Parathyroid adenoma (tissue), 2 donors: Measurements from ENCODE around the gene THNSL1.

Source experiments
- H2AFZ ChIP-seq: fragments of 300-600 bp; sonication (generic); one replicate; pipeline ENCODE4 v1.7.0; 2017; ENCODE audit warnings: antibody characterized with exemption, mild to moderate bottlenecking
- H3K27ac ChIP-seq: fragments of 300-600 bp; sonication (generic); one replicate; pipeline ENCODE4 v1.7.0; 2017
- H3K27me3 ChIP-seq: fragments of 300-600 bp; sonication (generic); one replicate; pipeline ENCODE4 v1.7.0; 2017; ENCODE audit warnings: low read length; ENCODE audit not compliant: control insufficient read depth, insufficient read depth
- H3K36me3 ChIP-seq: fragments of 300-600 bp; sonication (generic); one replicate; pipeline ENCODE4 v1.7.0; 2017; ENCODE audit warnings: low read length; ENCODE audit not compliant: control insufficient read depth, insufficient read depth
- H3K4me1 ChIP-seq: fragments of 300-600 bp; sonication (generic); one replicate; pipeline ENCODE4 v1.7.0; 2017; ENCODE audit warnings: control low read depth
- H3K4me2 ChIP-seq: fragments of 300-600 bp; sonication (generic); one replicate; pipeline ENCODE4 v1.7.0; 2017; ENCODE audit warnings: low read length
- H3K4me3 ChIP-seq: fragments of 300-600 bp; sonication (generic); one replicate; pipeline ENCODE4 v1.7.0; 2017; ENCODE audit warnings: low read depth, low read length
- H3K79me2 ChIP-seq: fragments of 300-600 bp; sonication (generic); one replicate; pipeline ENCODE4 v1.7.0; 2017; ENCODE audit warnings: control low read depth
- H3K9ac ChIP-seq: fragments of 300-600 bp; sonication (generic); one replicate; pipeline ENCODE4 v1.7.0; 2017; ENCODE audit warnings: mild to moderate bottlenecking
- H3K9me3 ChIP-seq: fragments of 300-600 bp; sonication (generic); one replicate; pipeline ENCODE4 v1.7.0; 2017; ENCODE audit warnings: low read length; ENCODE audit not compliant: control insufficient read depth
- CTCF ChIP-seq: fragments of 300-600 bp; sonication (generic); IDR thresholded peaks from one replicate; pipeline ENCODE4 v1.7.0; 2017; ENCODE audit warnings: antibody characterized with exemption, mild to moderate bottlenecking
- donor health status: primary hyperparathyroidism.

Gene THNSL1

DNA sequence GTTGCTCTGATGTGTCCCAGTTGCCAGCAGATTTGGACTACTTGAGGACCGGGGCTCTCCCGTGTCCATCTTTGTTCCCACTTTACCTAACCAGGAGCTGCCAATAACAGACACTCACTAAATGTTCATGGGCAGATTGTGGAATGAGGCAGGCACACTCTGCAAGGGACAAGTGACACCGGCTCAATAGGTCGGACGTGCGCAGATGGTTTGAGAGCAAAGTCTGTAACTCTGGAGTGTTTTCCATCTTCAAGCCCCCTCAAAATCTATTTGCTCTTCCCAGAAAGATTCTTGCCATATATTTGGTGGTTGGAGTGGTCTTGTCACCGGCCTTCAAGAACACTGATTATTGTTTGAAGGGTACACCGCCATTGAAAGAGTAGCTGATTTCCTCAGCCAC lies 47.2 kb downstream of the THNSL1 start:
- Histone ChIP-seq H3K4me1 (no peaks in the 10 kb centered on the region), H3K9me3 (no peaks in the 10 kb centered on the region), H3K4me3 (no peak overlapping the region), H3K9ac (no peak overlapping the region), H3K27ac (no peak overlapping the region), H3K27me3 (no peaks in the 10 kb centered on the region), H3K36me3 (no peaks in the 10 kb centered on the region), H3K4me2 (no peak overlapping the region), H2AFZ (no peak overlapping the region), H3K79me2 (no peaks in the 10 kb centered on the region)
- no peak for TF ChIP-seq CTCF

DNA sequence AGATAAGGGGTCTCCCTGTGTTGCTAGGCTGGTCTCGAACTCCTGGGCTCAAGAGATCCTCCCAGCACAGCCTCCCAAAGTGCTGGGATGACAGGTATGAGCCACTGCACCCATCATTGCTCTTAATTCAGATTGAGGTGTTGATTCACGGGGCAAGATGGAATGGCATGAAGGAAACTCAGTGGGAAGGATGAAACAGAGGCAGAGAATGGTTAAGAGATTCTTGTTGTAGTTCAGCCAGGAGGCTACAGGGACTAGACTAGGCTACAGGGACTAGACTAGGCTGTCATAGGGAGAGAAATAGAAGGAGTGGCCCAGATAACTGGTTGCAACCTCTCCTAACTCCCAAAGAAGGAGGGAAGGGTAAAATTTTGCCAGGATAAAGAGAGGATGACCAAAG lies 48.0 kb downstream of the THNSL1 start:
- Histone ChIP-seq H3K79me2 (no peaks in the 10 kb centered on the region), H3K9me3 (no peaks in the 10 kb centered on the region), H3K4me2 (no peak overlapping the region), H3K27me3 (no peaks in the 10 kb centered on the region), H3K36me3 (no peaks in the 10 kb centered on the region), H3K4me1 (no peaks in the 10 kb centered on the region), H3K9ac (no peak overlapping the region), H3K27ac (no peak overlapping the region), H2AFZ (no peak overlapping the region), H3K4me3 (no peak overlapping the region)
- no peak for TF ChIP-seq CTCF

DNA sequence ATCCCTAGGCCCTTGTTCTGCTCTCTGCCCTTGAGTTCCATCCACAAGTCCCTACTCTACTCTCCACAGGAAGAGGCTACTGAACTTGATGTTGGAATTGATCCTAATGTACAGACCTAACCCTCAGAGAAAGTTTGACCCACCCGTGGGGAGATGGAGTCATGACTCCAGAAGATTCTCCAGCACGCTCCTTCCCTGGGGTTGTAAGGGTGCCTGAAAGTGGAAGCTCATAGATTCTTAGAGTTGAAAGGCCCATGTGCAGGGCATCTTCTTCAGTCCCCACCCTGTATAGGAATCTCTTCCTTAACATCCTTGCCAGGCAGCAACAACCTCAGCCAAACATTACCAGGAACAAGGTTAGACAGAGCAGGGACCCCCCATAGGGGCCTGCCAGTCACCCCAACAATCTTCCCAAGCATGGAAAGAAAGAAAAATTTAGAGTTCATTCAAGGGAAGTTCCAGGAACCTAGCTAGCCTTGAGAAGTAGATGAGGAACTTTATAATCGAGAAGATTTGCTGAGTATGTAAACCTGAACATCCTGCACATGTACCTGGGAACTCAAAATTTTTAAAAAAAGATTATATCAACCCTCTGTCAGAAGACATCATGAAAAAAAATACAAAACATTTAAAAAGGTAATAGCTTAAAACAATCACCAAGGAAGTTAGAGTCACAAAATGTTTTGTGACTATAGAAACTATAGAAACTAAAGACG lies 49.5 kb downstream of the THNSL1 start:
- no peaks in the 10 kb centered on the region for H3K79me2 ChIP-seq
- H3K36me3 ChIP-seq, result no peaks in the 10 kb centered on the region
- no peaks in the 10 kb centered on the region for H3K9me3 ChIP-seq
- H3K4me2 ChIP-seq, result no peak overlapping the region
- H3K9ac ChIP-seq, result no peak overlapping the region
- H3K27me3 ChIP-seq, result no peaks in the 10 kb centered on the region
- no peak overlapping the region for H3K27ac ChIP-seq
- no peak overlapping the region for H2AFZ ChIP-seq
- no peak overlapping the region for H3K4me3 ChIP-seq
- no peak for TF ChIP-seq CTCF
- H3K4me1 ChIP-seq, result no peaks in the 10 kb centered on the region

- Histone ChIP-seq H2AFZ (no peak overlapping the region), H3K36me3 (no peaks in the 10 kb centered on the region), H3K9me3 (no peaks in the 10 kb centered on the region), H3K4me1 (no peaks in the 10 kb centered on the region), H3K27me3 (no peaks in the 10 kb centered on the region), H3K27ac (no peak overlapping the region), H3K4me2 (no peak overlapping the region), H3K79me2 (no peaks in the 10 kb centered on the region), H3K4me3 (no peak overlapping the region), H3K9ac (no peak overlapping the region)
- no peak for TF ChIP-seq CTCF
Observed at GRCh38 chr10:25068152-25069058, 52.0 kb downstream of the THNSL1 start.
